GDM1 (cell line): ENCODE results near the gene TEX48.

ENCODE experiments used
- DNase-seq: peaks from one replicate; lab custom pipeline; 2025; lab: John Stamatoyannopoulos, UW

Gene TEX48

GRCh38 chr9:114681594-114682332 lies at the start of gene TEX48:
TEX48 (minus strand) TSS chr9:114682192; CDS start chr9:114671723, 10,469 bp downstream.
- peak; percentile 41 for DNase-seq

- DNase-seq: no peak
Observed at GRCh38 chr9:114731701-114732100, 49.7 kb upstream of the TEX48 start.

GRCh38 chr9:114729706-114730105 lies 47.7 kb upstream of the TEX48 start:
- DNase-seq: no peak

- DNase-seq: no peak
Observed at GRCh38 chr9:114725930-114726329, 43.9 kb upstream of the TEX48 start.

- no peak for DNase-seq
Observed at GRCh38 chr9:114724744-114725143, 42.8 kb upstream of the TEX48 start.

- DNase-seq: no peak
Observed at GRCh38 chr9:114723931-114724330, 41.9 kb upstream of the TEX48 start.

- DNase-seq: no peak
Observed at GRCh38 chr9:114722937-114723620, 41.1 kb upstream of the TEX48 start.

- DNase-seq: no peak
Observed at GRCh38 chr9:114722081-114722621, 40.2 kb upstream of the TEX48 start.

- DNase-seq: no peak
Observed at GRCh38 chr9:114721491-114722079, 39.6 kb upstream of the TEX48 start.

GRCh38 chr9:114720086-114720676 lies 38.2 kb upstream of the TEX48 start:
- no peak for DNase-seq

- no peak for DNase-seq
Observed at GRCh38 chr9:114719290-114719689, 37.3 kb upstream of the TEX48 start.

- DNase-seq: no peak
Observed at GRCh38 chr9:114718801-114719221, 36.8 kb upstream of the TEX48 start.

- DNase-seq: no peak
Observed at GRCh38 chr9:114717908-114718486, 36.0 kb upstream of the TEX48 start.

- DNase-seq: no peak
Observed at GRCh38 chr9:114709636-114710035, 27.6 kb upstream of the TEX48 start.

GRCh38 chr9:114706711-114707110 lies 24.7 kb upstream of the TEX48 start:
- no peak for DNase-seq

GRCh38 chr9:114701988-114702387 lies 20.0 kb upstream of the TEX48 start:
- DNase-seq: no peak

GRCh38 chr9:114697951-114698351 lies 16.0 kb upstream of the TEX48 start:
- DNase-seq: no peak

- no peak for DNase-seq
Observed at GRCh38 chr9:114696814-114697544, 15.0 kb upstream of the TEX48 start.

GRCh38 chr9:114695948-114696347 lies 14.0 kb upstream of the TEX48 start:
- no peak for DNase-seq

- DNase-seq: no peak
Observed at GRCh38 chr9:114694719-114695269, 12.8 kb upstream of the TEX48 start.

- DNase-seq: no peak
Observed at GRCh38 chr9:114694146-114694545, 12.2 kb upstream of the TEX48 start.
